ENCODE results near the gene POU6F2.

The POU6F2 gene

DNA sequence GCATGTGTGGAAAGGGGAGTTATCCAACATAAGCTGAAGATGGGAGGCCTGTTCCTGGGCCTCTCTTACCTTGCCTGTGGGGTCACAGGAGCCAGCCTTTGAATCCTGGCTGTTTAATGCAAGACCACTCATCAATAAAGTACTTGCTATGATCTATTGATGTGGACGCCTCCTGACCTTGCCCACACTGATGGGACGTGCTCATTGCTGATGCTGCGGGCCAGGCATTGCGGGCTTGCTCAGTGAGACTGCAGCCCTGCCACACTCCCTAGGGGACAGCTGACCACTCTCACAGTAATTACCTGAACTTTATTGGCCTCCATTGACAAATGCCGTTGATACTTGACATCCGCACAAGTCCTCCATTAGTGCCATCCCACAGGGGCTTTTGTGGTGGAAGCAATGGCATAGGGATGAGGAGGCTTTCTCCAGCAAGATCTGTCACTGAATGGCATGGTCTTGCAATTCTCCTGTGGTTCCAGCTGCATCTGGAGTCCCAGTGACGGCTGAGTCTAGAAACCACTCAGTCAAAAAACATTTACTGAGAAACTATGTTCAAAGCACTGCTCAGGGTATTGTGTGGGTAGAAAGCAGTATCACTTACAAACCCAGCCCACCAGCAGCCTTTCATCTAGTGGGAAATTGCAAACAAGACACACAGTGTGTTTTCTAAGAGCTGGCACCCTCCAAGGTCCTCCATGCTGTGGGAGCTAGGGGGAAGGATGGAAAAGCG lies 453.4 kb downstream of the POU6F2 start:
- TF ChIP-seq POLR2AphosphoS5 (IDR thresholded peaks at IDR 0.05; ENCODE audit: low read depth): no peak
- no peak for TF ChIP-seq GABPA (IDR thresholded peaks at IDR 0.05; ENCODE audit: low read depth)
- TF ChIP-seq, protein P1, sequence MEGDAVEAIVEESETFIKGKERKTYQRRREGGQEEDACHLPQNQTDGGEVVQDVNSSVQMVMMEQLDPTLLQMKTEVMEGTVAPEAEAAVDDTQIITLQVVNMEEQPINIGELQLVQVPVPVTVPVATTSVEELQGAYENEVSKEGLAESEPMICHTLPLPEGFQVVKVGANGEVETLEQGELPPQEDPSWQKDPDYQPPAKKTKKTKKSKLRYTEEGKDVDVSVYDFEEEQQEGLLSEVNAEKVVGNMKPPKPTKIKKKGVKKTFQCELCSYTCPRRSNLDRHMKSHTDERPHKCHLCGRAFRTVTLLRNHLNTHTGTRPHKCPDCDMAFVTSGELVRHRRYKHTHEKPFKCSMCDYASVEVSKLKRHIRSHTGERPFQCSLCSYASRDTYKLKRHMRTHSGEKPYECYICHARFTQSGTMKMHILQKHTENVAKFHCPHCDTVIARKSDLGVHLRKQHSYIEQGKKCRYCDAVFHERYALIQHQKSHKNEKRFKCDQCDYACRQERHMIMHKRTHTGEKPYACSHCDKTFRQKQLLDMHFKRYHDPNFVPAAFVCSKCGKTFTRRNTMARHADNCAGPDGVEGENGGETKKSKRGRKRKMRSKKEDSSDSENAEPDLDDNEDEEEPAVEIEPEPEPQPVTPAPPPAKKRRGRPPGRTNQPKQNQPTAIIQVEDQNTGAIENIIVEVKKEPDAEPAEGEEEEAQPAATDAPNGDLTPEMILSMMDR (IDR thresholded peaks at IDR 0.05; ENCODE audit: insufficient read depth, low read length): no peak
- TF ChIP-seq SPI1 (IDR thresholded peaks at IDR 0.05; ENCODE audit: borderline replicate concordance, low read depth): no peak
- TF ChIP-seq, protein P2, sequence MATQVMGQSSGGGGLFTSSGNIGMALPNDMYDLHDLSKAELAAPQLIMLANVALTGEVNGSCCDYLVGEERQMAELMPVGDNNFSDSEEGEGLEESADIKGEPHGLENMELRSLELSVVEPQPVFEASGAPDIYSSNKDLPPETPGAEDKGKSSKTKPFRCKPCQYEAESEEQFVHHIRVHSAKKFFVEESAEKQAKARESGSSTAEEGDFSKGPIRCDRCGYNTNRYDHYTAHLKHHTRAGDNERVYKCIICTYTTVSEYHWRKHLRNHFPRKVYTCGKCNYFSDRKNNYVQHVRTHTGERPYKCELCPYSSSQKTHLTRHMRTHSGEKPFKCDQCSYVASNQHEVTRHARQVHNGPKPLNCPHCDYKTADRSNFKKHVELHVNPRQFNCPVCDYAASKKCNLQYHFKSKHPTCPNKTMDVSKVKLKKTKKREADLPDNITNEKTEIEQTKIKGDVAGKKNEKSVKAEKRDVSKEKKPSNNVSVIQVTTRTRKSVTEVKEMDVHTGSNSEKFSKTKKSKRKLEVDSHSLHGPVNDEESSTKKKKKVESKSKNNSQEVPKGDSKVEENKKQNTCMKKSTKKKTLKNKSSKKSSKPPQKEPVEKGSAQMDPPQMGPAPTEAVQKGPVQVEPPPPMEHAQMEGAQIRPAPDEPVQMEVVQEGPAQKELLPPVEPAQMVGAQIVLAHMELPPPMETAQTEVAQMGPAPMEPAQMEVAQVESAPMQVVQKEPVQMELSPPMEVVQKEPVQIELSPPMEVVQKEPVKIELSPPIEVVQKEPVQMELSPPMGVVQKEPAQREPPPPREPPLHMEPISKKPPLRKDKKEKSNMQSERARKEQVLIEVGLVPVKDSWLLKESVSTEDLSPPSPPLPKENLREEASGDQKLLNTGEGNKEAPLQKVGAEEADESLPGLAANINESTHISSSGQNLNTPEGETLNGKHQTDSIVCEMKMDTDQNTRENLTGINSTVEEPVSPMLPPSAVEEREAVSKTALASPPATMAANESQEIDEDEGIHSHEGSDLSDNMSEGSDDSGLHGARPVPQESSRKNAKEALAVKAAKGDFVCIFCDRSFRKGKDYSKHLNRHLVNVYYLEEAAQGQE (IDR thresholded peaks at IDR 0.05; ENCODE audit: insufficient replicate concordance, low read depth): no peak
- DNase-seq (ENCODE audit: low read depth in 1 of 2, low spot score in 1 of 2): no peak
- Histone ChIP-seq H3K4me3 (replicated peaks; ENCODE audit: insufficient read depth, low read length) (no peak overlapping the region), H3K27me3 (ENCODE audit: insufficient read depth, poor library complexity, severe bottlenecking) (no peaks in the 10 kb centered on the region), H3K27ac (replicated peaks) (no peak overlapping the region)

DNA sequence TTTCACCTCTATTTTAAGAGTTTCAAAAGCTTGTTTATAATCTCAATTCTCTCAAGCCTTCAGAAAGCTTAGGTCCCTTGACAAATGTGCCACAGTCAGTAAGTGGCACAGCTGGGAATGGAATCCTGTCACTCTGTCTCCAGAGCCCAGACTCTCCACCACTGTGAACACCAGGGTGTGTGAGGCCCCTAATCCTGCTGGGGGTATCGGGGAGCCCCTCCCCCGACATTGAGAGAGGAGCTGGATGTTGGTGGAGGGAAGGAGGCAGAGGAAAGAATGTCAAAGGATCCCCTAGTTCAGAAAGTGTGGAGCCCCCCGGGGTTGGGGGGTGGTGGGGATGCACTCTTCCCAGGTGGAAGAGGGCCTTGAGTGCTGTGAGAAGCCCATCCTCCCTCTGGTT lies 454.7 kb downstream of the POU6F2 start:
- TF ChIP-seq, protein P2 (IDR thresholded peaks at IDR 0.05; ENCODE audit: insufficient replicate concordance, low read depth): no peak
- TF ChIP-seq, protein P1 (IDR thresholded peaks at IDR 0.05; ENCODE audit: insufficient read depth, low read length): no peak
- no peak for TF ChIP-seq GABPA (IDR thresholded peaks at IDR 0.05; ENCODE audit: low read depth)
- no peak for TF ChIP-seq SPI1 (IDR thresholded peaks at IDR 0.05; ENCODE audit: borderline replicate concordance, low read depth)
- no peak for TF ChIP-seq POLR2AphosphoS5 (IDR thresholded peaks at IDR 0.05; ENCODE audit: low read depth)

DNA sequence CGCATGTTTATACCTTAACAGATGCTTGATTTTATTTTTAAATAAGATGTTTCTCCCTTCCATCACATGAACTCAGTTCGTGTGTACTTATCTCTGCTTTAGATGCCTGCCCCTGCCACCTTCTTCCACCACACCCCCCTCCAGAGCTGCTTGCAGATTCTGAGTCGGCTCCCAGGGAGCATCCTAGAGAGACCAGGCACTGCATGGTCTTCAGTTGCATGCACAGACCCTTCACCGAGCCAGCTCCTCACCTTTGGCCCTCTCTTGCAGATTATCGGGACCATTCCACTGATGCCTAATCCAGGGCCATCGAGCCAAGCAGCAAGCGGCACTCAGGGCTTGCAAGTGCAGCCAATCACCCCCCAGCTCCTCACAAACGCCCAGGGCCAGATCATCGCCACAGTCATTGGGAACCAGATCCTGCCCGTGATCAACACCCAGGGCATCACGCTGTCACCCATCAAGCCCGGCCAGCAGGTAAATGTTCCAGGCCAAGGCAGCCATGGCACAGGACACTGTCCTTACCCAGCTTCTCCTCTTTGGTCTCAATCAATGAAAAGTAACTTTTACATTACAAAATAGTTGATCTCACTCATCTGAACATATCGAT lies 455.2 kb downstream of the POU6F2 start:
- no peak overlapping the region for H3K4me3 ChIP-seq (replicated peaks; ENCODE audit: insufficient read depth, low read length)
- TF ChIP-seq SPI1 (IDR thresholded peaks at IDR 0.05; ENCODE audit: borderline replicate concordance, low read depth) (no peak), GABPA (IDR thresholded peaks at IDR 0.05; ENCODE audit: low read depth) (no peak), POLR2AphosphoS5 (IDR thresholded peaks at IDR 0.05; ENCODE audit: low read depth) (no peak)
- TF ChIP-seq, protein P2 (IDR thresholded peaks at IDR 0.05; ENCODE audit: insufficient replicate concordance, low read depth): no peak
- TF ChIP-seq, protein P1 (IDR thresholded peaks at IDR 0.05; ENCODE audit: insufficient read depth, low read length): no peak
- no peak for DNase-seq (ENCODE audit: low read depth in 1 of 2, low spot score in 1 of 2)
- no peak overlapping the region for H3K27ac ChIP-seq (replicated peaks)
- H3K27me3 ChIP-seq (ENCODE audit: insufficient read depth, poor library complexity, severe bottlenecking): no peaks in the 10 kb centered on the region

More for the DNA sequence above, 454.7 kb downstream of the POU6F2 start:
- no peak for DNase-seq (ENCODE audit: low read depth in 1 of 2, low spot score in 1 of 2)
- H3K27ac ChIP-seq (replicated peaks): no peak overlapping the region
- no peaks in the 10 kb centered on the region for H3K27me3 ChIP-seq (ENCODE audit: insufficient read depth, poor library complexity, severe bottlenecking)
- H3K4me3 ChIP-seq (replicated peaks; ENCODE audit: insufficient read depth, low read length): no peak overlapping the region

All from HL-60 (cell line).